Natural killer cell (primary cell): Measurements from ENCODE around the gene CDH18. TPM values are rescaled to one million over a fixed set of nuclear protein-coding genes. Genes with fewer than 3 reads are reported as not detected.

ENCODE experiments used
- ATAC-seq, 3 donors: fragments of 150-1000 bp in 2 of 3; fragments of 200-7000 bp in 1 of 3; cut with Tn5 transposase; 1 replicate in 1 of 3; 2 replicates in 2 of 3; pipeline ENCODE4 v1.10.0; 2021; ENCODE audit warnings: mild to moderate bottlenecking in 2 of 3, moderate library complexity in 2 of 3
- DNase-seq, 2 donors: peaks; one replicate each; pipeline versions ENCODE4 v3.0.0 to v3.0.0-alpha.2; 2013 to 2021; ENCODE audit warnings: mixed read lengths in 1 of 2
- H3K27ac ChIP-seq: one replicate; pipeline ENCODE4 v1.5.1; 2013; ENCODE audit warnings: mild to moderate bottlenecking, low read length
- H3K27me3 ChIP-seq: one replicate; pipeline ENCODE4 v1.6.1; 2013; ENCODE audit warnings: low read length; ENCODE audit not compliant: control insufficient read depth, insufficient read depth
- H3K36me3 ChIP-seq: one replicate; pipeline ENCODE4 v1.6.1; 2013; ENCODE audit warnings: low read length; ENCODE audit not compliant: control insufficient read depth, insufficient read depth
- H3K4me1 ChIP-seq: one replicate; pipeline ENCODE4 v1.6.1; 2013; ENCODE audit warnings: low read length; ENCODE audit not compliant: control insufficient read depth, insufficient read depth
- H3K4me3 ChIP-seq: one replicate; pipeline ENCODE4 v1.5.1; 2013; ENCODE audit warnings: low read length
- H3K9me3 ChIP-seq: one replicate; pipeline ENCODE4 v1.6.1; 2013; ENCODE audit warnings: low read length; ENCODE audit not compliant: control insufficient read depth, insufficient read depth
- H3K27ac Mint-ChIP-seq, 2 donors: one replicate each; pipeline ENCODE4 v1.8.0; 2022; ENCODE audit warnings: mild to moderate bottlenecking in 2 of 2, mixed read lengths in 2 of 2, moderate library complexity in 1 of 2
- H3K27me3 Mint-ChIP-seq, 2 donors: one replicate each; pipeline ENCODE4 v1.8.0; 2022; ENCODE audit warnings: low read depth in 2 of 2, mixed read lengths in 2 of 2
- H3K36me3 Mint-ChIP-seq: one replicate; pipeline ENCODE4 v1.8.0; 2022; ENCODE audit warnings: mixed read lengths
- H3K4me1 Mint-ChIP-seq, 2 donors: one replicate each; pipeline ENCODE4 v1.8.0; 2022; ENCODE audit warnings: mixed read lengths in 2 of 2
- H3K4me3 Mint-ChIP-seq: one replicate; pipeline ENCODE4 v1.8.0; 2022; ENCODE audit warnings: mild to moderate bottlenecking, moderate library complexity, mixed read lengths
- H3K9me3 Mint-ChIP-seq, 2 donors: one replicate each; pipeline ENCODE4 v1.8.0; 2022; ENCODE audit warnings: mixed read lengths in 2 of 2
- CTCF ChIP-seq: fragments of 200-600 bp; IDR thresholded peaks from one replicate; pipeline ENCODE4 v1.8.0; 2022; ENCODE audit warnings: antibody characterized with exemption
- WGBS: methylation state at CpG from one replicate; pipeline ENCODE4 v1.1.7; 2013; ENCODE audit warnings: missing lambda C conversion rate; ENCODE audit not compliant: insufficient coverage; 5-methylcytosine and 5-hydroxymethylcytosine counted together
- intact Hi-C: fragments of 100-400 bp; cut with micrococcal nuclease; formaldehyde crosslinking; loops from one replicate; pipeline ENCODE4 v1.14.2; 2022
- total RNA-seq, 4 donors: library from RNA; stranded (reverse); fragments of 120-200 nt in 1 of 4; gene quantifications; one replicate each; pipeline versions ENCODE4 v1.2.3 to v1.2.4, GENCODE V29; 2013 to 2022

The CDH18 gene
- total RNA-seq, 3 donors from 2014 or later (not counting 1 experiment from before 2014, with no cell fraction given): not detected

DNA sequence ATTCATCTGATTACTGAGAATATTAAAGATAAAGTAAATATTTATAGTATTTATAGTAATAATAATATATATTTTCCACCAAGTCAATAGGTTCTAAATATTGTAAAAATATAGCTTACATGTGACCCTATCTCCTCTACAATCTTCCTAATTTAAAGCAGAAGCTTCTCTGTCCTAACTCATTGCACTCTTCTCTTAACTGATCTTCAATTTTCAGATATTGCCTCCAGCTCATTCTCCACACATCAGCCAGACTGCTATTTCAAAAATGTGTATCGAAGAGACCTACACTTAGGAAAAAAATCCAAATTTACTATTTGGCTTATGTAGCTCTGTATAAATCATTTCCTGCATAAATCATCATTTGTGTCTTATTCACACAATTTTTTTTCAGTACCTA, 47.8 kb downstream of the CDH18 start:
- DNase-seq (no peak), ATAC-seq (no peak)
- intact Hi-C loops: no loop called here
- WGBS: 92% methylated on average over 1 of the region's 1 CpG
- Mint-ChIP-seq H3K4me3 (no peak overlapping the region), H3K27ac (no peak overlapping the region), H3K36me3 (no peaks in the 10 kb centered on the region), H3K4me1 (no peaks in the 10 kb centered on the region), H3K9me3 (peaks cover 6 to 15% of the 10 kb centered on the region in 2 donors), H3K27me3 (no peaks in the 10 kb centered on the region)
- H3K36me3 ChIP-seq: no peaks in the 10 kb centered on the region
- peaks cover 3% of the 10 kb centered on the region for H3K9me3 ChIP-seq
- no peaks in the 10 kb centered on the region for H3K4me1 ChIP-seq
- H3K27me3 ChIP-seq: no peaks in the 10 kb centered on the region
- H3K27ac ChIP-seq: no peak overlapping the region
- no peak for TF ChIP-seq CTCF
- no peak overlapping the region for H3K4me3 ChIP-seq

GRCh38 chr5:19930451-19930850, 57.5 kb downstream of the CDH18 start:
- ATAC-seq: no peak
- H3K4me1 Mint-ChIP-seq: no peaks in the 10 kb centered on the region
- peaks cover 21 to 22% of the 10 kb centered on the region in 2 donors for H3K9me3 Mint-ChIP-seq
- Histone ChIP-seq H3K9me3 (peaks cover 4% of the 10 kb centered on the region), H3K4me3 (no peak overlapping the region), H3K27ac (no peak overlapping the region), H3K27me3 (no peaks in the 10 kb centered on the region), H3K36me3 (no peaks in the 10 kb centered on the region), H3K4me1 (no peaks in the 10 kb centered on the region)
- H3K27me3 Mint-ChIP-seq: no peaks in the 10 kb centered on the region
- no peak overlapping the region for H3K27ac Mint-ChIP-seq
- TF ChIP-seq CTCF: no peak
- H3K4me3 Mint-ChIP-seq: no peak overlapping the region
- H3K36me3 Mint-ChIP-seq: peaks cover 7% of the 10 kb centered on the region
- WGBS: 91% methylated on average over 5 of the region's 5 CpGs
- intact Hi-C loops: no loop called here
- DNase-seq: no peak

DNA sequence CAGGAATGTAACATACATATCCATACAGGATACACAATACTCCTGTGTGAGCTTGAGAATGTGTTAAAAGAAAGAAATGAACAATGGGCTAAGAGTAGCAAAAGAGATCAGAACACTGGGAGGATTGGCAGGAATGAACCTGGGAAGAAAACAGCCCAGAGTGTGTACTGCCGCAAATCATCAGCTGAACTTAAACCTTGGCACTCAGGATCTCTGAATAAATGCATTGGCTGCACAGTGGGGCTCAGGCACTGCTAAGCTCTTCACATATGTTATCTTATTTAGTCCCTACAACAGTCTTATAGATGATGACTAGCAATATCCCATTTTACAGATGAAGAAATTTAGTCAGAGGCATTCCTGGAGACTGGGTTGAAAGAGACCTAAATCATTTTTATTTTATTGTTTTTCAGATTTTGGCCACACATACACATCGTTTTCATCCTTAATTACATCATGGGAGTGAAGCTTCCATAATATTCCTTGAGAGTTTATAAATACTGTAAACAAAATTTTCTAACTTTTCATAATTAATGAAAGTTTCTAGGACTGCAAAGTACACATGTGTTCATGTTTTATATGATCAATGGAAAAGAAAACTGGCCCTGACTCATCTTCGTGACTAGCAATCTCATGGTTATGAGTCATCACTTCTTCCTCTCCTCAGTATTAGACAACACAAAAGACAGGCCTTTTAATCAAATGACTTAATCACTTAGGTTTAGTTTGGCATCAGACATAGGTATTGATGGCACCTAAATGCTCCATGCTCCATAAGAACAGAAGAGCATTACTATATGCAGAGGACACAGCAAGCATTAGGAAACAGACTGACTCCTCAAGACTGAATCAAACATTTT, 59.2 kb downstream of the CDH18 start:
- no peaks in the 10 kb centered on the region for H3K27me3 ChIP-seq
- 98% methylated on average over 2 of the region's 3 CpGs for WGBS
- Mint-ChIP-seq H3K4me3 (no peak overlapping the region), H3K4me1 (no peaks in the 10 kb centered on the region), H3K27ac (no peak overlapping the region), H3K36me3 (peaks cover 7% of the 10 kb centered on the region), H3K9me3 (peaks cover 19 to 23% of the 10 kb centered on the region in 2 donors), H3K27me3 (no peaks in the 10 kb centered on the region)
- no peaks in the 10 kb centered on the region for H3K36me3 ChIP-seq
- ATAC-seq (no peak), DNase-seq (no peak)
- TF ChIP-seq CTCF: no peak
- peaks cover 6% of the 10 kb centered on the region for H3K9me3 ChIP-seq
- H3K4me1 ChIP-seq: no peaks in the 10 kb centered on the region
- no peak overlapping the region for H3K4me3 ChIP-seq
- intact Hi-C loops: no loop called here
- no peak overlapping the region for H3K27ac ChIP-seq
